GM18498 (cell line): ENCODE results near the gene MOK.

Experiments used
- ATAC-seq: cut with Tn5 transposase; IDR thresholded peaks from one replicate; pipeline ENCODE4 v1.9.1; 2021; ENCODE audit warnings: mild to moderate bottlenecking, moderate library complexity; ENCODE audit not compliant: unreplicated experiment

The MOK gene

DNA sequence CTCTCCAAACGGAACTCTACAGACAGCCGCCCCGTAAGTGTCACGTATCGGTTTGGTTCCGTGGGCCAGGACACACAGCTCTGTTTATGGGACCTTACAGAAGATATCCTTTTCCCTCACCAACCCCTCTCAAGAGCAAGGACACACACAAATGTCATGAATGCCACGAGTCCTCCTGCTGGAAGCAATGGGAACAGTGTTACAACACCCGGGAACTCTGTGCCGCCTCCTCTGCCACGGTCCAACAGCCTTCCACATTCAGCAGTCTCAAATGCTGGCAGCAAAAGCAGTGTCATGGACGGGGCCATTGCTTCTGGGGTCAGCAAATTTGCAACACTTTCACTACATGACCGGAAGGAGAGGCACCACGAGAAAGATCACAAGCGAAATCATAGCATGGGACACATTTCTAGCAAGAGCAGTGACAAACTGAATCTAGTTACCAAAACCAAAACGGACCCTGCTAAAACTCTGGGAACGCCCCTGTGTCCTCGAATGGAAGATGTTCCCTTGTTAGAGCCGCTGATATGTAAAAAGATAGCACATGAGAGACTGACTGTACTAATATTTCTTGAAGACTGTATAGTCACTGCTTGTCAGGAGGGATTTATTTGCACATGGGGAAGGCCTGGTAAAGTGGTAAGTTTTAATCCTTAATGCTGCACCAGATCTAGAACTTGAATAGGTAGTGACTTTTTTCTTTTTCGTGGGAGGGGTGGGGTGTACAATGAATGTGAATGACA lies 95.6 kb downstream of the MOK start:
- no peak for ATAC-seq

DNA sequence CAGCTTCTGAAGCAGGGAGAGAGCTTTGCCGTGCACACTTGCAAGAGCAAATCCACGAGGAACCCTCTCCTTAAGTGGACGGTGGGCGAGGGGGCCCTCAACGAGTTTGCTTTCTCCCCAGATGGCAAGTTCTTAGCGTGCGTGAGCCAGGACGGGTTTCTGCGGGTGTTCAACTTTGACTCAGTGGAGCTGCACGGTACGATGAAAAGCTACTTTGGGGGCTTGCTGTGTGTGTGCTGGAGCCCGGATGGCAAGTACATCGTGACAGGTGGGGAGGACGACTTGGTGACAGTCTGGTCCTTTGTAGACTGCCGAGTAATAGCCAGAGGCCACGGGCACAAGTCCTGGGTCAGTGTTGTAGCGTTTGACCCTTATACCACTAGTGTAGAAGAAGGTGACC lies 96.2 kb downstream of the MOK start:
- ATAC-seq = no peak

DNA sequence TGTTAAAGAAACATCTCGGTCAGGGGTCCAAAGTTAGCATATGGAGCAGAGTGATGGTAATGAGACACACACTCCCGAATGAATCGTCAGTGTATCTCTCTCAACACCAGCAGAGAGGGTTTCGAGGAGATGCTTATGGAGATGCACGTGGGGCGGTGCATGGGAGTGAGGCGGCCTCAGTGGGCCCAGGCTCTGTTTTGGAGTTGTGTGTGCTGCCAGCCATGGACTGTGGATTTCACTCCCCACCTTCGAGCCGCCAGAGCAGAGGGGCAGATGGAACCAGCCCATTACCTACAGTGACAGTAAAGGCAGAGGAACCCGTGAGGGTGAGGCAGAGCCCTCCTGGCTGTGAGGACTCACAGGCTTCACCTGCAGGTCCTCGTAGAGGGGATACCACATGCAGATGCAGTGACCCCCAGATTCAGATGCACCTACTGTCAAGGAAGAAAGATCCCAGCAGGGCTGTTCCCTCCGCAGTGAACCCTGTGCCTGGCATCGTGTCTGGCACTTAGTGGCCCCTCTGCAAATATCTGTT lies 97.1 kb downstream of the MOK start:
- ATAC-seq = no peak

DNA sequence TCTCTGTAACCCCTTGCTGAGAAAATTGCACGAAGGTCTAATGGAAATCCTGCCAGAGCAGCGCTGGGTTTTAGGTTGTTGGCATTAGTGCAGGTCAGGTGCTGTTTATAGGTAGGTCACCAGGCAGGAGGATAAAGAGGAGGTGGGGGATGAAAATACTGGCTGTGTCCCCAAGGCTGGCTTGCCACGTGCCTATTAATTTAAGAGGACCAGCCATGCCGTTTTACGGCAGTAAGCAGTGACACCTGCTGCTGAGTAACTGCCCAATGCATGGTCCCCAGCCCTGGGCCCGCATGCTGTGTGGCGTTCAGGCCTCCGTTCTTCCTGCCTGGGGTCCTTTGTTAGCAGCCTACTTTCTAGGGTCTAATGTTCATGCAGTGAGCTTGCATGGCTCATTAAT lies 98.0 kb downstream of the MOK start:
- ATAC-seq = no peak

DNA sequence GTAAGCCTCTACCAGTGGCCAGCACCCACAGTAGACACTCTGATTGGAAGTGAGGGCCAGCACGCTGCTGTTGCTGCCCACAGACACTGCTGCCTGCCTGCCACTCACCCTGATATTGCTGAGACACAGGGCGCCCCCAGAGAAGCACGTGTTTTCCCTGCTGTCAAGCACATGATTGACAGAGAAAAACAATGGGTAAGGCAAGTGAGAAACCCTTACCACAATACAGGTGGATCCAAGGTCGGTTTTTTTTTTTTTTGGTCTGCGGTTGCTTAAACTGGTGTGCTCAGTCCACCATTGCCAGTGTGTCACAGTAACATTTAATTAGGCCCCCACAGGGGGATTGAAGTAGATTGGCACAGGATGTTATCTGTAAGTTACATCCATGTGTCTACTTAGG lies 99.4 kb downstream of the MOK start:
- ATAC-seq = no peak

DNA sequence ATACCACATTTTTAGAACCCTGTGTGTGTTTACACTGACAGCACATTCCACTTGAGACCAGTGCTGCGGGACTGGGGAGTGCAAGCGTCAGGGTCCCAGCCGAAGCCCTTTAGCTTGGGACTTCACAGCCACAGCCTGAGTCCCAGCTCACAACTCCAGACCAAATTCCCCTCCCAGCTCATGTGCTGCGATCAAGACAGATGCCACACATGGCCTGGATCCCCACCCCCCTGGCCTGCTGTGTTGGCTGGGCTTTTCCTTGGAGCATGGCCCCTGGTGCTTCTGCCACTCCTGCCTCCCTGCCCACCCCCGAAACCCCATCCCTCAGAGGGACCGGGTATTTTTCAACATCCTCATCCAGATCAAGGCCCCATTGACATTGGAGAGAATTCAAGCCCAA lies 101.6 kb downstream of the MOK start:
- no peak for ATAC-seq

DNA sequence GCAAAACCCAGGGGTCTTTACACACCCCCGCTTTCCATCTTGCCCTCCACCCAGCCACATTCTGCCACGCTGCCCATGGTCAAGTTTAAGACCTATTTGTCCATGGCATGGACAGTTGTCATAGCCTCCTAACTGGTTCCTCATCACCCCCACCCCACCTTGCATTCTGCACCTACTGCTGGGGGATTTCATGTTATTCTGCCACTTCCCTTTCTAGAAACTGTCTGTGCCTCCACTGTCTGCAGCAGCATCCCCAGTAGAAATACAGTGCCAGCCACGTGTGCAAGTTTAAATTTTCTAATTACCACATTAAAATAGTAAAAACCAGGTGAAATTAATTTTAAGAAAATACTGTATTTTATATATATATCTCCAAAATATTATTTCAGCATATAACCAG lies 102.0 kb downstream of the MOK start:
- ATAC-seq = no peak

DNA sequence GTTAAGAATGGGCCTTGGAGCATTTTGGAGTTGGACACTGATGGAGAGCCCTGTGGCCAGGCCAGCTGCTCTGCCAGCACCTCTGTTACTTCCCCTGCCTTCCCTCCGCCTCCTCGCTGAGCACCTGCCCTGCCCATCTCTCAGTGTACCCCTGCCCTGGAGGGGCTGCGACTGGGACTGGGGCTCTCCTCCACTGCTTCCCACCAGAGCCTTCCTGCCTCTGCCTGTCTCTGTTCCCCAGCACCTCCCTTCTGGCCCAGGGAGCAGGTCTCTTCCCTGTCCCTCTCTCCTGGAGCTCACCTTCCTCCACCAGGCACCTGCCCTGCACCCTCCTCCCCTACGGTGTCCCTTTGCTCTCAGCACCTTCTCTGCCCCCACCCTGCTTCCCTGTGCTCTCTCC lies 103.2 kb downstream of the MOK start:
- no peak for ATAC-seq

DNA sequence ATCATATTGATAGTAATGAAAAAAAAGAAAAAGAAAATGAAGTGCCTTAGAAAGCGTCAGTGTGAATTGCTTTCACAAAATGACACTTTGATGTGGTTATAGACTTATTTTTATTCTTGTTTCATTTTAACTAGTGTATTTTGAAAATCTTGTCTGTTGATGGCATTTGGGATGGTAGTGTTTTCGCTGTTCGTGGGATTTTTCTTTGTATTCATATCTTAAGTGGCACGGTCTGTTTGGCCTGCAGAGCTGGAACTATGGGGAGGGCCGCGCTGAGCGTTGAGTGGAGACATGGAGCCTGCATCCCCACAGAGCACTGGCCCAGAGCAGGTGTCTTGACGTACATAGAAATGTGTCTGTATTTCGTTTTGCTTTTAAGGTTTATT lies 103.6 kb downstream of the MOK start:
- no peak for ATAC-seq

DNA sequence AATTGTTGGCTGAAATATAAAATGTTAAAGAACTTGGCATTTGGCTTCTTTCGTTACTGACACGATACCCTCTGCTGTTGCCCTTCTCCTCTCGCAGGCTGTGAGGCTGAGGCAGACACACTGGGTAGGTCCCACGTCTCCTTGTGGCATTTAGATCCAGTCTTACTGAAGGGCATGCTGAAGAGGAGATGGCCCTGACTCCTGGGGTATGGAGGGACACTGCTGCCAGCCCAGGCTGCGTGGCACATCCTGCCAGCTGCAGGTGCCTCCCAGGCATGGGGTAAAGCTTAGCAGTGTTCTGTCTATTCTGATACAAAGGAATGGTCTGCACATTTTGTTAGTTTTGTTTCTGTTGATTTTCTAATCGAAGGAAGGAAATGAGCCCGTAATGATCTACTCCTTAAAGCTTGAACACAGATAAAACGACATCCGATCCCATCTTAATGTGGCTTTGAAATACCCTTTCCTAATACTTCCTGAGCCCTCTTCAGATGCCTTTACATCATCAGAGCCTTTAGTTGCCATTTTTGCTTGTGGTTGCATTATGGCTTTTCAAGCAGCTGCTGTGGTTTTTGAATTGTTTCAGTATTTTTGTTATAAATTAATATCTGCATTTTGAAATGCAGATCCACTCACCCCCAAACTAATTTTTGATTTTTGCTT lies 104.1 kb downstream of the MOK start:
- ATAC-seq = no peak

DNA sequence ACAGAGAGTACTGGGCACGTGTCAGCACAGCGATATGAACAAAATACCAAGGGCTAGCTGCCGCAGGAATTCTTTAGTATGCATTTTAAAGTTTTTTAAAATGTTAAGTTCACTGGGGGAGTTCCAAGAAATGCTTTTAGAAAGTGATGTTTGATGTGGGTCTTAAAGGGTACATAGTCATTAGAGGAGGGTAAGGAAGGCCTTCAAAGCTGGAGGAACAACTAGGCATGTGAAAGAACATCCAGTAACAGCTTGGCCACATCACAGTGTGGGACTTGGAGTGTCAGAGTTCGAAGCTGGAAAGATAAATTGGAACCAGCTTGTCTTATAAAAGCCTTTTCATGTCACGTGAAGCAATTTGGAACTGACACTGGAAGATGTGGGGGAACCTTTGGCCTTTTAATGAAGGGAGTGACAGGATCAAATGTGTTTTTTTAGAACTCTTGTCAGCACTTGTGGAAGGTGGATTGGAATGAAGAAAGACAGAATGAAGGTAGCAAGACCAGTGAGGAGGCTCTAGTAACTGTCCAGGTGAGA lies 107.6 kb downstream of the MOK start:
- ATAC-seq = no peak

DNA sequence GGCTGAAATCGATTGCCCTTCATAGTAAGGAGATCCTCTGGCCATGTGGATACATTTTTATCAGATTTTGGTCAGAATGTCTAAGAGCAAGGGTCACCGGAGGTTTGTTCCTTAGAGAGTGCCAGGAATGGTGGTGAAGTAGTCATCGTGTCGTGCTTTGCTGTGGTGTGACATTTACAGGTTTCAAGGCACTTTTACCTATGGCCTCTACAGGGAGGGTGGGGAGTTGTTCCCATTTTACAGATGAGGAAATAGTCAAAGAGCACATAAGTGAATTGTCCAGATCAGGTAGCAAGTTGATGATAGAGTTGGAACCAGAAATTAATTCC lies 108.1 kb downstream of the MOK start:
- ATAC-seq = no peak

DNA sequence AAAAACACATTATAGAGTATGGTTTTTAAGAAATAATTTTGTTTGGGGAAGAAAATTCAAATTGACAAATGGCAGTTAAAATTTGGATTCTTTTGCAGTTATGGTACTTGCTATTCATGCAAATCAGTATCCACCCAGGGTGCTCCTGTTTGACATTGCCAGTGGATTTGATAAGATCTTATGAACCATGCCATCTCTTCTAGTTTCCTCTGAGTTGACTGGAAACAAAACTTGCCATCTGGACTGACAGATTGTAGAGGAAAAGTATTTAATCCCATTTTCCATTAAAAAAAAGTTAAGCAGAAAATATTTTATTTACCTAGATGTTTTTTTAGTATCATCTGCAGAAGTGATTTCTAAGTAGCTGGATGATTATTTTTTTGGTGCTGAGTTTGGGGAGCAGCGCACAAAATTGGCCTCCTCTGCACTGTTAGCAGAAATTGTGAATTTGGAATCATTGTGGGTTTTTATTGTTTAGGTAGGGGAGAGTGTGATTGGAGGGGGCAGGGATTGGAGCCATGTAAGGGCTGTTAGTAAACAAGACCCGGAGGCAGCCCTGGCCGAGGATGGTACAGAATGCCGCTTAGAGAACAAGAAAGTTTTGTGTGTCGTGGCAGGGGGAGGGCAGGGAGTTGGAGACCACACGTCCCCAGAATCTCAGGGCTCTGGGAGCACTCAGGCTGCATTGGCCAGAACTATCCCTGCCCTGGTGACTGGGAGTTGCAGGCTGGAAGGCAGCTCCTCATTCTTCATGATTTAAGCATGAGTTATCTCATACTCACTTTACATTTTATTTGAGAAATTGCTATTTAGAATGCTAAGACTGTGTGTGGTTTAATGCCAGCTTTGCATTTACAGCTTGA lies 108.7 kb downstream of the MOK start:
- no peak for ATAC-seq

DNA sequence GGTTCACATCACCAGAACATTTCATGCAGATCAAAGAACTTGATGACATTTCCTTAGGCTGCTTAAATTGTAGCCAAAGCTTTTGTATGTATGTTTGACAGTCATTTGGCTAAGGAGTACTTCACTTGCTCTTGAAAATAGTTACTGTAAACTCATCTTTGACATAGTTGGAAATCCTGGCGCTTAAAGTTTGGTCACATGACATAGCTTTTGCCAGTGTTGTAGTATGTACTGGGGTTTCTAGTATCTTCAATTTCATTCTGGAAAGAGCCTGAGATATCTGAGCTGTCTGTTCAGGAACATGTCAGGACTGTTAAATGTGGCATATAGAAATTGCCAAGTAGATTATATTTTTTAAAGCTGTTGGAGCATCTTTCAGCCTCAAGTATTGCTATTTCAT lies 109.5 kb downstream of the MOK start:
- no peak for ATAC-seq

DNA sequence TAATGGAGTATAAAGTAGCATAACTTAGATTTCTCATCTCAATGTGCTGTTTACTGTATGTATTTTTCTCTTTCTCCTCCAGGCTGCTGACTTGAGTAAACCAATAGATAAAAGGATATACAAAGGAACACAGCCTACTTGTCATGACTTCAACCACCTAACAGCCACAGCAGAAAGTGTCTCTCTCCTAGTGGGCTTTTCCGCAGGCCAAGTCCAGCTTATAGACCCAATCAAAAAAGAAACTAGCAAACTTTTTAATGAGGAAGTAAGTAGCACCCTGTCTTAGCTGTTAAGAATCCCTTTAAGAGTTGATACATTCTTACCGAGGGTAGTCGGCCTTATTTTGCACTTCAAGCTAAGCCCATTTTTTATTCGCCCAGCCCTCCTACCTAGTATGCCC lies 110.1 kb downstream of the MOK start:
- no peak for ATAC-seq

DNA sequence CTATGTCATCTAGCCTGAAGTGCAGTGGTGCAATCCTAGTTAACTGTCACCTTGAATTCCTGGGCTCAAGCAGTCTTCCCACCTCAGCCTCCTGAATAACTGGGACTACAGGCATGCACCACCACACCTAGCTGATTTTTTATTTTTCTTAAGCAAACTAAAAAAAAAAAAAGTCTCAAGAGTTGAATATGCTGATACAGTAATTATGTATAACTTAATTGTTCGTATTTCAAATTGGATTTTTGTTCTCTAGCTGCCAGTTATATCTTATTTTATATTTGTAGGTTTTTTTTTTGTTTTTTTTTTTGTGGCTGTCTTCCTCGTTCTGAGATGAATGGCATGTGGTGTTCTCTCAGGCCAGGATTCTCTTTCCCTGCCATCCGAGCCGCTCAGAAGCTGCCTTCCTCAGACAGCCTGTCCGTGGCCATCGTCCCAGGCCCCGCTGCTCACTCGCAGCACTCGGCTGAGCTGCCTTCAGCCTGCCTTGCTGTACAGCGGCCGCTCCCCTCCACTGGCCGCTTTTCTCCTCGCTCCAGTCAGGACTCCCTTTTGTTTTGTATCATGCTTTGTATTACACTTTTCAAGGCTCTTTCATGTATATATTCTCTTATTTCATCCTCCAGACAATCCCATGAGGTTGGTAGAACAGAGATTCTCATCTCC lies 112.0 kb downstream of the MOK start:
- no peak for ATAC-seq

DNA sequence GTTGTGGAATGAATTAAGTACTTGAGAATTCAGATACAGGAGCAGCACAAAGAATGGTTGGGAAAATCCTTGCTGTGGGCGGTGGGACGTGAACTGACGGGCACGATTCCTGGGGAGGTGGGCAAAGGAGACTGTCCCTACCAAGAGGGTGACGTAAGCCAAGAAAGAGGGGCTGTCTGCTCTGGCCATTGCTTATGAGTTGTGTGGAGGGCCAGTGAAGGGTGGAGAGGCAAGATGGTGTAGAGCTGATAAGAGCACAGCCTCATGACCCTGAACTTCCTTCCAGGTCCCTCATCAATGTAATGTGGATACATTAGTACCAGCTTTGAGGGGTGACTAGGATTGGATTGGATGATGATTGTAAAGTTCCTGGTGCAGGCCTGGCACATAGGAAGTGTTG lies 115.1 kb downstream of the MOK start:
- no peak for ATAC-seq

DNA sequence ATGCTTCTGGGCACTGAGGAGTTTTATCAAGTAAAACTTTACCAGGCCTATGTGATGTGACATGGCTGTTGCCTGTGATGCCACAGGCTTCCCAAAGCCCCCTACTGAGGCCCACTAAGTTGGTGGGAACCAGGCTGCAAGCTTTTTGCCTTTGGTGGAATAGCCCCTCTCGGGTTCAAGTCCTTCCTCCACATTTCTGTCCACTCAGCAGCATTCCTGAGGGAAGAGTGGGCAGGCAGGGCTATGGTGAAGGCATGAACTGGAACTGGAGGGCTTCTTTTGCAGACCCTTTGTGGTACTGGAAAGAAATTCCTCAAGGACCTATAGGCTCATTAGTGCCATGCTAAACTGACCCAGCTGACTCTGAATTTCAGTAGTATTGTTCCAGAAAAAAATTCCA lies 116.8 kb downstream of the MOK start:
- no peak for ATAC-seq

DNA sequence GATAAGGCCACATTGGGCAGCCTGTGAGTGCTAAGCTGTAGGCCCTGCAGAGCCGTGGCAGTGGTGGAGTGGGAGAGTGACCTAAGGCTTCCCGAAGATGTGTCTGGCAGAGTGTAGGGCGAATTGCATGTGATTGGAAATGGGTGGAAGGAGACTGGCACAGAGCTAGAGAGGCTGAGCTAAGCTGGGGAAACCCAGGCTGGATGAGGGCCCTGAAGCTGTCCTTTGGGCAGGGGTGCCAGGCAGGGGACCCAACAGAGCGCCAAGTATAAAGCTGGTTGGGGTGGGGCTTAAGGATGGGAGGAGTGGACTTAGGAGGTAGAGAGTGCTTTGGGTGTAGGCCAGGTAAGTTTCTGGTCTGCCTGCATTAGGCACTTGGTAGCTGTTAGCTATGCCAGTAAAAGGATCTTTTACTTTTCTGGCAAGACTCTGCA lies 117.4 kb downstream of the MOK start:
- no peak for ATAC-seq

DNA sequence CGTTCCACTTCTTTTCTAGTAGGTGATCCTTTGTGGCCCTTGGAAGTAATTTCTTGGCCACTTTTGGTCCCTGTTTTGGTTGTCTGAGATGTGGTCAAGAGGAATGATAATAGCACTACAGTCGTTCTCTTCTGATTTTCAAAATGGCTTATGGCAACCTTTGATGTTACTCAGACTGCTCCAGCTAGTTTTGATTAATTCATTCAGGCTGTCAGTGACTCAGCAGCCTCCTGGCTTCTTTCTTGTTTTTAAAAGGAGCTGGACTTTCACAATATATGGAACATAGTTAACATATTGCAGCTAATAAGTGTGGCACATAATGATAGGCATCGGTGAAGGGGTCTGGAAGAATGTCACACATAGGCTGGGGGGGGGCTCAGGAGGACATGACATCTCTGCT lies 117.9 kb downstream of the MOK start:
- no peak for ATAC-seq

DNA sequence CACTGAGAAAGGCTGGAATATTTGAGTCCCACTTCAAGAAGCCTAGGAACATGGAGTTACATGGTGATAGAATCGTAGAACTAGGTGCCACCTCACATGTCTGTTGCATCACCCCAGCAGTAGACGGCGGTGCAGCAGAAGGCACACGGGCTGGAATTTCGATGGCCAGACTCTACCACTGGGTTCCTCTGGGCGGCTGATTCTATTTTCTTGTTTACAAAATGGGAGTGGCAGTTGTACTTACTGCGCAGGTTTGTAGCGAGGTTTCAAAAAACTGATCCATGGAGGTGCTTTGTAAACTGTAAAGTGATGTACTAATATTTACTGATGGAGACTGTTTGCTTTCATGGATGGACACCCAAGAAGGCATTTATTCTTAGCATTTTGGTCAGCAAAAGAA lies 119.6 kb downstream of the MOK start:
- no peak for ATAC-seq
